K562 (cell line): Measurements from ENCODE around the gene RNF39. TPM values are rescaled to one million over a fixed set of nuclear protein-coding genes. Genes with fewer than 3 reads are reported as not detected.

Experiments used
- BMI1 ChIP-seq: fragments of 150-350 bp; IDR thresholded peaks from 2 replicates; pipeline ENCODE4 v1.6.1; 2014; ENCODE audit warnings: low read length
- CREBBP ChIP-seq: IDR thresholded peaks from one replicate; pipeline ENCODE4 v1.6.1; 2012; ENCODE audit warnings: low read depth, mild to moderate bottlenecking, control low read depth, inconsistent platforms, low read length
- DPF2 ChIP-seq: fragments of 450-650 bp; IDR thresholded peaks from 2 replicates; pipeline ENCODE4 v1.6.1; 2016
- GABPA ChIP-seq: fragments of 200-800 bp; sonication (Bioruptor generic); conservative IDR thresholded peaks from 2 replicates; pipeline ENCODE4 v1.6.1; 2016; ENCODE audit warnings: low read depth, missing genetic modification characterization, missing compliant biosample characterization
- GATAD2A ChIP-seq: fragments of 450-650 bp; IDR thresholded peaks from 2 replicates; pipeline ENCODE4 v1.6.1; 2017
- HDGF ChIP-seq: fragments of 450-650 bp; IDR thresholded peaks from 2 replicates; pipeline ENCODE4 v1.6.1; 2016
- HLTF ChIP-seq: fragments of 450-650 bp; IDR thresholded peaks from 2 replicates; pipeline ENCODE4 v1.6.1; 2016
- JUN ChIP-seq, 2 experiments: sonication (generic) in 1 of 2; formaldehyde crosslinking in 1 of 2; IDR thresholded peaks; 2 replicates each; pipeline versions ENCODE4 v1.6.1 to v1.8.0; 2012 to 2022; ENCODE audit warnings: borderline replicate concordance in 2 of 2, mild to moderate bottlenecking in 2 of 2, improper control_type of control experiment in 1 of 2, low read depth in 1 of 2, low read length in 1 of 2, missing genetic modification reagents in 1 of 2
- KDM5B ChIP-seq: fragments of 200-600 bp; sonication (generic); IDR thresholded peaks from 2 replicates; pipeline ENCODE4 v1.6.1; 2012; ENCODE audit warnings: low read depth, mild to moderate bottlenecking, moderate library complexity, low read length, control low read depth, inconsistent platforms; ENCODE audit not compliant: insufficient replicate concordance
- LARP7 ChIP-seq: fragments of 450-650 bp; IDR thresholded peaks from 2 replicates; pipeline ENCODE4 v1.6.1; 2016
- MIER1 ChIP-seq: fragments of 450-650 bp; IDR thresholded peaks from 2 replicates; pipeline ENCODE4 v1.6.1; 2016; ENCODE audit warnings: antibody characterized with exemption, mild to moderate bottlenecking, low read depth
- MYBL2 ChIP-seq, 2 experiments: fragments of 450-650 bp in 1 of 2; sonication (generic) in 1 of 2; formaldehyde crosslinking in 1 of 2; IDR thresholded peaks; 2 replicates each; pipeline versions ENCODE4 v1.6.1 to v1.8.1; 2017 to 2022; ENCODE audit warnings: borderline replicate concordance in 1 of 2, inconsistent platforms in 1 of 2, low read depth in 1 of 2, mild to moderate bottlenecking in 1 of 2, missing genetic modification reagents in 1 of 2, moderate library complexity in 1 of 2
- POU5F1 ChIP-seq: fragments of 150-350 bp; IDR thresholded peaks from 2 replicates; pipeline ENCODE4 v1.6.1; 2014; ENCODE audit warnings: borderline replicate concordance, low read length, low read depth, mild to moderate bottlenecking; ENCODE audit not compliant: partially characterized antibody
- PRMT5 ChIP-seq: sonication (generic); formaldehyde crosslinking; IDR thresholded peaks from 2 replicates; pipeline ENCODE4 v1.5.0; 2020; ENCODE audit warnings: missing genetic modification reagents
- PURB ChIP-seq: sonication (generic); formaldehyde crosslinking; IDR thresholded peaks from 2 replicates; pipeline ENCODE4 v1.9.0; 2021; ENCODE audit warnings: low read depth, mild to moderate bottlenecking, missing genetic modification reagents
- TBL1XR1 ChIP-seq, 2 experiments: IDR thresholded peaks; 2 replicates each; pipeline ENCODE4 v1.6.1; 2012; ENCODE audit warnings: improper control_type of control experiment in 2 of 2, low read length in 2 of 2, mild to moderate bottlenecking in 1 of 2
- TEAD1 ChIP-seq, 2 experiments: fragments of 450-650 bp in 1 of 2; sonication (generic) in 1 of 2; formaldehyde crosslinking; IDR thresholded peaks; 2 replicates each; pipeline versions ENCODE4 v1.4.0 to v1.8.0; 2020 to 2022; ENCODE audit warnings: mild to moderate bottlenecking in 2 of 2, missing genetic modification reagents in 1 of 2
- THRB ChIP-seq: fragments of 450-650 bp; formaldehyde crosslinking; conservative IDR thresholded peaks from 2 replicates; pipeline ENCODE4 v1.4.0; 2022; ENCODE audit warnings: mild to moderate bottlenecking, missing genetic modification characterization
- ZNF830 ChIP-seq: fragments of 250-450 bp; sonication (Bioruptor Pico); IDR thresholded peaks from 2 replicates; pipeline ENCODE4 v1.5.0; 2021; ENCODE audit warnings: mild to moderate bottlenecking
- polyA plus RNA-seq, 8 experiments: library from polyadenylated mRNA; depleted of rRNA in 4 of 8; stranded (reverse) in 5 of 8; unstranded in 3 of 8; fragments of >200 nt; fragmentation: Nextera tagmentation in 2 of 8; fragmentation: Illumina TruSeq in 1 of 8; extraction: Ambion mirVana in 2 of 8; extraction: Trizol in 1 of 8; gene quantifications; 2 replicates each; pipeline versions ENCODE4 v1.2.1 to v1.2.3, GENCODE V29; 2011 to 2014; ENCODE audit warnings: inconsistent platforms in 1 of 8, missing spikeins in 1 of 8
- total RNA-seq, 7 experiments: library from RNA; depleted of rRNA in 6 of 7; stranded (reverse); fragments of >200 nt in 6 of 7; fragmentation: Illumina TruSeq in 2 of 7; extraction: Trizol in 2 of 7; gene quantifications; 2 replicates each; pipeline versions ENCODE4 v1.2.1 to v1.2.3, GENCODE V29; 2011 to 2021; ENCODE audit warnings: low replicate concordance in 1 of 7
- TF ChIP-seq, protein P1 (sequence below): IDR thresholded peaks from 2 replicates; pipeline ENCODE4 v1.6.1; 2016; ENCODE audit warnings: missing genetic modification characterization, missing compliant biosample characterization
- TF ChIP-seq, protein P2 (sequence below), 2 experiments: fragments of 450-650 bp in 1 of 2; sonication (generic) in 1 of 2; formaldehyde crosslinking; conservative IDR thresholded peaks; 2 replicates each; pipeline versions ENCODE4 v1.4.0 to v1.8.1; 2020 to 2022; ENCODE audit warnings: mild to moderate bottlenecking in 1 of 2, missing genetic modification reagents in 1 of 2
- TF ChIP-seq, protein P3 (sequence below): fragments of 450-650 bp; IDR thresholded peaks from 2 replicates; pipeline ENCODE4 v1.6.1; 2016; ENCODE audit warnings: borderline replicate concordance

The RNF39 gene
- total and polyA plus RNA-seq, 9 of the 15 experiments (the other 6 are each of a cell fraction or from before 2014, with no cell fraction given), result not detected

DNA sequence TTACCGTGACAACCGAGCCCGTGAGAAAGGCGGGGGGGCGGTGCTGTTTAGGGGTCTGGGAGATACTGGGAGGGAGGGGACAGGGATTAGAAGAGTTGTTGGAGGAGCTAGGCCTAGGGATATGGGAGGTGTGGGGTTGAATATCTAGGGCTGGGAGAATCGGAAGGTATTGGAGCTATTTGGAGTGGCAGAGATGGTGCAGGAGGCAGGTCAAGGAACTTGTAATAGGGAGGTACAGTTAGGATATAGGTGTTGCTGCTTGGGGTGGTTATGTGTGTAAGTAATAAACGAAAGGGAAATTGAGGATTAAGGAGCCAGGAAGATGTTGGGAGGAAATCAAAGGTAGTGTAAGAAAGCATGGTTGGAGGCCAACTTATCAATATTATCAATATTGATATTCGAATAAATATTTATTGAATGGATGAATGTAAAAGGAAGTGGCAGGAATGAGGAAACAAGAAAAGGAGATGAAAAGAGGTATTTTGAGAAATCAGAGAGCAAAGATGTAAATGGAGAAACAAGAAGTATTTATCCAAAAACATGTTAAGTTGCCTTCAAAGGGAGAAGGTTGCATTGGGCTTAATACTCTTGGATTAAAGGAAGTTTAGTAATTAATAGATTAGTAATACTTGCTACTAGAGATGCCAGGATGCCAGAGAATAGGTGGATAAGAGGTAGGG, 8.0 kb downstream of the RNF39 start (continued):
- TF ChIP-seq TEAD1 (CRISPR knock-in tag; IDR thresholded peaks at IDR 0.05) (peak in 1 of 2 experiments; percentile 80; a peak in 1 of 4 replicates), GABPA (tag) (peak; percentile 76; the same call in 1 of the 2 replicates), DPF2 (peak; percentile 24), POU5F1 (no peak), LARP7 (peak; percentile 85; the same call in 1 of the 2 replicates), MYBL2 (IDR thresholded peaks at IDR 0.05; ENCODE audit: low read depth) (0 out of 2 replicates have a peak, but pooled peaks have one; percentile 9), MYBL2 (CRISPR knock-in tag; IDR thresholded peaks at IDR 0.05; ENCODE audit: borderline replicate concordance) (no peak), ZNF830 (CRISPR knock-in tag) (no peak), HLTF (peak; percentile 80), CREBBP (peak; percentile 12), TBL1XR1 (IDR thresholded peaks at IDR 0.05; ENCODE audit: low read length in 2 of 2) (0 out of 4 replicates have a peak, but pooled peaks of 1 of the 2 experiments have one; percentile 7), KDM5B (no peak), PRMT5 (CRISPR knock-in tag) (no peak), HDGF (peak; percentile 97), GATAD2A (0 out of 2 replicates have a peak, but pooled peaks have one; percentile 41), JUN (IDR thresholded peaks at IDR 0.05; ENCODE audit: borderline replicate concordance, low read depth, low read length) (no peak), JUN (CRISPR knock-in tag; IDR thresholded peaks at IDR 0.05; ENCODE audit: borderline replicate concordance) (peak; percentile 88; the same call in 1 of the 2 replicates), MIER1 (no peak; the same call in 1 of the 2 replicates), BMI1 (peak; percentile 90), THRB (CRISPR knock-in tag) (peak; percentile 87; the same call in 1 of the 2 replicates), PURB (CRISPR knock-in tag) (no peak)
- TF ChIP-seq, protein P1, sequence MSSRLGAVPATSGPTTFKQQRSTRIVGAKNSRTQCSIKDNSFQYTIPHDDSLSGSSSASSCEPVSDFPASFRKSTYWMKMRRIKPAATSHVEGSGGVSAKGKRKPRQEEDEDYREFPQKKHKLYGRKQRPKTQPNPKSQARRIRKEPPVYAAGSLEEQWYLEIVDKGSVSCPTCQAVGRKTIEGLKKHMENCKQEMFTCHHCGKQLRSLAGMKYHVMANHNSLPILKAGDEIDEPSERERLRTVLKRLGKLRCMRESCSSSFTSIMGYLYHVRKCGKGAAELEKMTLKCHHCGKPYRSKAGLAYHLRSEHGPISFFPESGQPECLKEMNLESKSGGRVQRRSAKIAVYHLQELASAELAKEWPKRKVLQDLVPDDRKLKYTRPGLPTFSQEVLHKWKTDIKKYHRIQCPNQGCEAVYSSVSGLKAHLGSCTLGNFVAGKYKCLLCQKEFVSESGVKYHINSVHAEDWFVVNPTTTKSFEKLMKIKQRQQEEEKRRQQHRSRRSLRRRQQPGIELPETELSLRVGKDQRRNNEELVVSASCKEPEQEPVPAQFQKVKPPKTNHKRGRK (tag), result peak; percentile 87
- TF ChIP-seq, protein P2, sequence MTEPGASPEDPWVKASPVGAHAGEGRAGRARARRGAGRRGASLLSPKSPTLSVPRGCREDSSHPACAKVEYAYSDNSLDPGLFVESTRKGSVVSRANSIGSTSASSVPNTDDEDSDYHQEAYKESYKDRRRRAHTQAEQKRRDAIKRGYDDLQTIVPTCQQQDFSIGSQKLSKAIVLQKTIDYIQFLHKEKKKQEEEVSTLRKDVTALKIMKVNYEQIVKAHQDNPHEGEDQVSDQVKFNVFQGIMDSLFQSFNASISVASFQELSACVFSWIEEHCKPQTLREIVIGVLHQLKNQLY (CRISPR knock-in tag; conservative IDR thresholded peaks at IDR 0.05), result 0 out of 4 replicates have a peak, but pooled peaks of 1 of the 2 experiments have one; percentile 69
- TF ChIP-seq, protein P3, sequence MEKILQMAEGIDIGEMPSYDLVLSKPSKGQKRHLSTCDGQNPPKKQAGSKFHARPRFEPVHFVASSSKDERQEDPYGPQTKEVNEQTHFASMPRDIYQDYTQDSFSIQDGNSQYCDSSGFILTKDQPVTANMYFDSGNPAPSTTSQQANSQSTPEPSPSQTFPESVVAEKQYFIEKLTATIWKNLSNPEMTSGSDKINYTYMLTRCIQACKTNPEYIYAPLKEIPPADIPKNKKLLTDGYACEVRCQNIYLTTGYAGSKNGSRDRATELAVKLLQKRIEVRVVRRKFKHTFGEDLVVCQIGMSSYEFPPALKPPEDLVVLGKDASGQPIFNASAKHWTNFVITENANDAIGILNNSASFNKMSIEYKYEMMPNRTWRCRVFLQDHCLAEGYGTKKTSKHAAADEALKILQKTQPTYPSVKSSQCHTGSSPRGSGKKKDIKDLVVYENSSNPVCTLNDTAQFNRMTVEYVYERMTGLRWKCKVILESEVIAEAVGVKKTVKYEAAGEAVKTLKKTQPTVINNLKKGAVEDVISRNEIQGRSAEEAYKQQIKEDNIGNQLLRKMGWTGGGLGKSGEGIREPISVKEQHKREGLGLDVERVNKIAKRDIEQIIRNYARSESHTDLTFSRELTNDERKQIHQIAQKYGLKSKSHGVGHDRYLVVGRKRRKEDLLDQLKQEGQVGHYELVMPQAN, result peak; percentile 59; the same call in 1 of the 2 replicates
